Measurements from ENCODE around the gene KHDRBS2.

DNA sequence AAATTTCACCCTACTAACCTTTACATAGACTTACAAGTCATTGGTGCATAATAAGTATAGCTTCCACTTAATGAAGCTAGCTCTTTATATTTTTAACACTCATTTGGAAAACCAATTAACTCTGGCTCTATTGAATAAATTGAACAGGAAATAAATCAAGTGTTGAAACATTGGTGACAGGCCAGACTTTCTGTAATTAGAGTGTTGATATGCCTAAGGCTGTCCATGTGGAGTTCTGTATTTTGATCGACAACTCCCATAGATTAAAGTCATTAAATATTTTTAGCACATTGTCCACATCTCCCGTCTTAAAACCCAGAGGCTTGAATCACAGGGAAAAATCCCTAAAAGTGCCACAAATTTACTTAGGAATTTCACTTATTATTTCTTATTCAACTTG, 468.3 kb downstream of the KHDRBS2 start:
- TF ChIP-seq, protein P1, sequence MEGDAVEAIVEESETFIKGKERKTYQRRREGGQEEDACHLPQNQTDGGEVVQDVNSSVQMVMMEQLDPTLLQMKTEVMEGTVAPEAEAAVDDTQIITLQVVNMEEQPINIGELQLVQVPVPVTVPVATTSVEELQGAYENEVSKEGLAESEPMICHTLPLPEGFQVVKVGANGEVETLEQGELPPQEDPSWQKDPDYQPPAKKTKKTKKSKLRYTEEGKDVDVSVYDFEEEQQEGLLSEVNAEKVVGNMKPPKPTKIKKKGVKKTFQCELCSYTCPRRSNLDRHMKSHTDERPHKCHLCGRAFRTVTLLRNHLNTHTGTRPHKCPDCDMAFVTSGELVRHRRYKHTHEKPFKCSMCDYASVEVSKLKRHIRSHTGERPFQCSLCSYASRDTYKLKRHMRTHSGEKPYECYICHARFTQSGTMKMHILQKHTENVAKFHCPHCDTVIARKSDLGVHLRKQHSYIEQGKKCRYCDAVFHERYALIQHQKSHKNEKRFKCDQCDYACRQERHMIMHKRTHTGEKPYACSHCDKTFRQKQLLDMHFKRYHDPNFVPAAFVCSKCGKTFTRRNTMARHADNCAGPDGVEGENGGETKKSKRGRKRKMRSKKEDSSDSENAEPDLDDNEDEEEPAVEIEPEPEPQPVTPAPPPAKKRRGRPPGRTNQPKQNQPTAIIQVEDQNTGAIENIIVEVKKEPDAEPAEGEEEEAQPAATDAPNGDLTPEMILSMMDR (IDR thresholded peaks at IDR 0.05): no peak
- TF ChIP-seq POLR2A (IDR thresholded peaks at IDR 0.05) (no peak), EP300 (IDR thresholded peaks at IDR 0.05) (no peak), POLR2AphosphoS5 (IDR thresholded peaks at IDR 0.05) (no peak)
